Measurements from ENCODE around the gene HIRIP3.

Gene HIRIP3

DNA sequence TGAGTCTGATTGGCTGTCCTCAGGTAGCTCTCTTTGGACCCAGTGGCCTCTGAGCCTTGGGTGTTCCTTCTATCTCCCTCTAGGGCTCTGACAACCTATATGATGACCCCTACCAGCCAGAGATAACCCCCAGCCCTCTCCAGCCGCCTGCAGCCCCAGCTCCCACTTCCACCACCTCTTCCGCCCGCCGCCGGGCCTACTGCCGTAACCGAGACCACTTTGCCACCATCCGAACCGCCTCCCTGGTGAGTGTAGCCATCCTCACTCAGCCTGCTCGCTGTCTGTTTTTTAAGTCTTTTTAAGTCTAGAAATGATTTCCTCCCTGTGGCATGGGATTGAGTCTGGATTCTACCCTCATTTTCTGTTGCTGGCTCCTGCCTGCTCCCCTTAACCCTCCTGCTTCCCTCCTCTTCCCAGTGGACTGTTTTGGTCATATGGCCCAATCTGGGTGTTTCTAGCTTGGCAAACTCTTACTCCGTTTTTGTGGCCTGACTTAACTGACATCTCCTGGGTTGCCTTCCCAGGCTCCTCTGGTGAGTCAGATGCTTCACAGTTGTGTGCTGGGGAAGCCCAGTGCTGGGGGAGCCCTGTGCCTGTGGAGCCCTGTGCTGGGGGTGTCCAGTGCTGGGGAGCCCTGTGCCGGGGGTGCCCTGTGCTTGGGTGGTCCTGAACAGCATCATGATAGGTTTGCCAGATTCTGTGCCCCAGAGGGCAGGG lies 11.8 kb downstream of the HIRIP3 start:
- TF ChIP-seq, protein P1, sequence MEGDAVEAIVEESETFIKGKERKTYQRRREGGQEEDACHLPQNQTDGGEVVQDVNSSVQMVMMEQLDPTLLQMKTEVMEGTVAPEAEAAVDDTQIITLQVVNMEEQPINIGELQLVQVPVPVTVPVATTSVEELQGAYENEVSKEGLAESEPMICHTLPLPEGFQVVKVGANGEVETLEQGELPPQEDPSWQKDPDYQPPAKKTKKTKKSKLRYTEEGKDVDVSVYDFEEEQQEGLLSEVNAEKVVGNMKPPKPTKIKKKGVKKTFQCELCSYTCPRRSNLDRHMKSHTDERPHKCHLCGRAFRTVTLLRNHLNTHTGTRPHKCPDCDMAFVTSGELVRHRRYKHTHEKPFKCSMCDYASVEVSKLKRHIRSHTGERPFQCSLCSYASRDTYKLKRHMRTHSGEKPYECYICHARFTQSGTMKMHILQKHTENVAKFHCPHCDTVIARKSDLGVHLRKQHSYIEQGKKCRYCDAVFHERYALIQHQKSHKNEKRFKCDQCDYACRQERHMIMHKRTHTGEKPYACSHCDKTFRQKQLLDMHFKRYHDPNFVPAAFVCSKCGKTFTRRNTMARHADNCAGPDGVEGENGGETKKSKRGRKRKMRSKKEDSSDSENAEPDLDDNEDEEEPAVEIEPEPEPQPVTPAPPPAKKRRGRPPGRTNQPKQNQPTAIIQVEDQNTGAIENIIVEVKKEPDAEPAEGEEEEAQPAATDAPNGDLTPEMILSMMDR (IDR thresholded peaks at IDR 0.05; ENCODE audit: low read depth, low read length): no peak
- Histone ChIP-seq H3K27ac (no peak overlapping the region), H3K9me3 (ENCODE audit: severe bottlenecking) (no peaks in the 10 kb centered on the region), H3K27me3 (ENCODE audit: insufficient read depth, low read depth, severe bottlenecking) (no peaks in the 10 kb centered on the region), H3K4me3 (ENCODE audit: low read depth, low read length) (no peak overlapping the region), H3K36me3 (peaks cover 100% of the 10 kb centered on the region)
- DNase-seq: no peak

DNA sequence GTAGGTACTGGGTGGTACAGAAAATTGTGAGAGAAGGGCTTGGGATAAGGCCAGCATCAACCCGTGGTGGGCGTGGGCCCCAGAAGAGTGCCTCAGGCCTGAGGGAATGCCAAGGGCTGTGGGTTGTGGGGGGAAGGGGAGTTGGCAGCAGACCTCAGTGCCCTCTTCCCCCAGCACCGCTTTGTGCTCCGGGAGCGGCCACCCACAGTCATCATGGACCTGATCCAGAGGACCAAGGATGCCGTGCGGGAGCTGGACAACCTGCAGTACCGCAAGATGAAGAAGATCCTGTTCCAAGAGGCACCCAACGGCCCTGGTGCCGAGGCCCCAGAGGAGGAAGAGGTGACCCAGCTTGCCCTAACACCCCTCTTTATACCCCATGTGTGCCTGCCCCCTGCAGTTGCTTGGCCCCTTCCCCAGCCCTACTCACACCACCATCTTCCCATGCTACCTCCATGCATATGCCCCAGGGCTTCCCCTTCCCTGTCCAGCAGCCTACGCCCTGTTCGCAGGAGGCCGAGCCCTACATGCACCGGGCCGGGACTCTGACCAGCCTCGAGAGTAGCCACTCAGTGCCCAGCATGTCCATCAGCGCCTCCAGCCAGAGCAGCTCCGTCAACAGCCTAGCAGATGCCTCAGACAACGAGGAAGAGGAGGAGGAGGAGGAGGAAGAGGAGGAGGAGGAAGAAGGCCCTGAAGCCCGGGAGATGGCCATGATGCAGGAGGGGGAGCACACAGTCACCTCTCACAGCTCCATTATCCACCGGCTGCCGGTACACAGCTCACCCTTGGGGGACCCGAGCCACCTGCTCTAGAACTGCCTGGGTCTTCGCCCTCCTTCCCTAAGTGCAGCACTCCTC lies 12.6 kb downstream of the HIRIP3 start:
- H3K9me3 ChIP-seq (ENCODE audit: severe bottlenecking): no peaks in the 10 kb centered on the region
- H3K27ac ChIP-seq: no peak overlapping the region
- H3K36me3 ChIP-seq: peaks cover 100% of the 10 kb centered on the region
- TF ChIP-seq, protein P1 (IDR thresholded peaks at IDR 0.05; ENCODE audit: low read depth, low read length): no peak
- no peak overlapping the region for H3K4me3 ChIP-seq (ENCODE audit: low read depth, low read length)
- no peaks in the 10 kb centered on the region for H3K27me3 ChIP-seq (ENCODE audit: insufficient read depth, low read depth, severe bottlenecking)
- no peak for DNase-seq

DNA sequence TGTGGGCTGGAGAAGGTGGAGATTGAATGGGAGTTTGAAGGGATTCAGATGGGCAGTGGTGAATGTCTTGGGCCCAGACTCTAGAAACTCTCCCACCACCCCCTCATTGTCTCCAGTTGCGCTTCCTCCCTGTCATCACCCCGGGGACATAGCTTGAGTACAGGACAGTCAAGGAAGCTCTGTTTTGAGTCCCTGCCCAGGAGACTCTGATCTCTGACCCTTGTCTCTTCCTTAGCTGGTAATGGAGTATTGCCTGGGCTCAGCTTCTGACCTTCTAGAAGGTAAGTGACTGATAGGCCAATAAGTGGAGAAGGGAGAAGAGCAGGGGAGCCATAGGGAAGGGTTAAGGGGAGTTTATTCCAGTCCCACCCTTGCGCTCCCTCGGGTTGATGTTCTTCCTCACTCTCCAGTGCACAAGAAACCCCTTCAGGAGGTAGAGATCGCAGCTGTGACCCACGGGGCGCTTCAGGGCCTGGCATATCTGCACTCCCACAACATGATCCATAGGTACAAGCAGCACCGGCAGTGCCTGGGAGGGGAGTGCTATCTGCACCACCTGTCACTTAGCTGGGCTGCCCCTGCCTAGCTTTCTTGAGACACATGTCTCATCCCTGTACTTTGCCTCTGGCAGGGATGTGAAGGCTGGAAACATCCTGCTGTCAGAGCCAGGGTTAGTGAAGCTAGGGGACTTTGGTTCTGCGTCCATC lies 16.7 kb downstream of the HIRIP3 start:
- Histone ChIP-seq H3K4me3 (ENCODE audit: low read depth, low read length) (no peak overlapping the region), H3K9me3 (ENCODE audit: severe bottlenecking) (no peaks in the 10 kb centered on the region), H3K27ac (no peak overlapping the region), H3K36me3 (peaks cover 71% of the 10 kb centered on the region), H3K27me3 (ENCODE audit: insufficient read depth, low read depth, severe bottlenecking) (no peaks in the 10 kb centered on the region)
- TF ChIP-seq, protein P1 (IDR thresholded peaks at IDR 0.05; ENCODE audit: low read depth, low read length): no peak
- DNase-seq: no peak

DNA sequence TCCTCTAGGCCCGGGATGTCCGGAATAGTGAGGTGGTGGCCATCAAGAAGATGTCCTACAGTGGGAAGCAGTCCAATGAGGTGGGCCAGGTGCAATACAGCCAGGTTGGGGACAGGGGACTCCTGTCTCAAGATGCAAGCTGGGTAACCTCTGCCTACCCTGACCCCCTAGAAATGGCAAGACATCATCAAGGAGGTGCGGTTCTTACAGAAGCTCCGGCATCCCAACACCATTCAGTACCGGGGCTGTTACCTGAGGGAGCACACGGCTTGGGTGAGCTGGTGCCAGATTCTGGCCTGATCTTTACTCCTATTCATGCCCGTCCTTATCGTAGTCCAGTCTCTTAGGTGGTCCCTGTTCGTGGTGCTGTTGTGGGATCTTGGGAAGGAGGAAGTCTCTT lies 17.3 kb downstream of the HIRIP3 start:
- no peak for DNase-seq
- H3K9me3 ChIP-seq (ENCODE audit: severe bottlenecking): peaks cover 1% of the 10 kb centered on the region
- no peaks in the 10 kb centered on the region for H3K27me3 ChIP-seq (ENCODE audit: insufficient read depth, low read depth, severe bottlenecking)
- TF ChIP-seq, protein P1 (IDR thresholded peaks at IDR 0.05; ENCODE audit: low read depth, low read length): no peak
- H3K27ac ChIP-seq: no peak overlapping the region
- no peak overlapping the region for H3K4me3 ChIP-seq (ENCODE audit: low read depth, low read length)
- H3K36me3 ChIP-seq: peaks cover 66% of the 10 kb centered on the region

DNA sequence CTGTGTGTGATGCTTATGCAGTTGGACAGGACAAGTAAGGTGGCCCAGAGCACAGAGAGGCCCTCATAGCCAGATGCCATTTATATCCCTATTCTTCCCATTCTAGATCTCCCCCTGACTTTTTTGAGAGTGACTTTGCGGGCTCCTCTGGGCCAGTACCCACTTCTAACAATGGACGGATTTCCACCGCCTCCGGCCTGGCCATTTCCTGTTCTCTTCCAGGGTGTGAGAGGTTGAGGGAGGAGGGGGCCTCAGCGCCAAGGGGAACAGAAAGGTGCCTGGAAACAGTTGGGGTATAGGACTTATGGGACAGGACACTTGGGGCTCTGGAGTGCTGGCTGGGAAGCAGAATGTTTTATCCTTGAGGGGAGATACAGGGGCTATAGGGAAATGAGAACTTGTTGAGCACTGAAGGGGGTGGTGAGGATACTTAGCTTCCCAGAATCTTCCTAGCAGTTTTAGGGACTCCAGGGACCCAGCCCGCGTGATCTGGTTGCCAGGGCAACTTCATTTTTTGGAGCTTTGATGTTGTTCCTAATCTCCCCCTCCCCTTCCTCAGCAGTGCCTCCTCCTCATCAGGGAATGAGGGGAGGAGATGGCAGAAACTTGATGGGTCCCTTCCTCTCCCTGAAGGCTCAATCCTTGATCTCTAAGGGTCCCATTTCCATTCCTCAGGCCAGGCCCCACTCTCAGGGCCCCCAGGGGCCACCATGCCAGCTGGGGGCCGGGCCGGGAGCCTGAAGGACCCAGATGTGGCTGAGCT lies 18.2 kb downstream of the HIRIP3 start:
- TF ChIP-seq, protein P1 (IDR thresholded peaks at IDR 0.05; ENCODE audit: low read depth, low read length): no peak
- peaks cover 7% of the 10 kb centered on the region for H3K9me3 ChIP-seq (ENCODE audit: severe bottlenecking)
- no peaks in the 10 kb centered on the region for H3K27me3 ChIP-seq (ENCODE audit: insufficient read depth, low read depth, severe bottlenecking)
- H3K36me3 ChIP-seq: peaks cover 66% of the 10 kb centered on the region
- no peak overlapping the region for H3K4me3 ChIP-seq (ENCODE audit: low read depth, low read length)
- DNase-seq: no peak
- H3K27ac ChIP-seq: no peak overlapping the region
